HEK293T (cell line): ENCODE data around the gene ZMIZ1.

Source experiments
- ARNT ChIP-seq: fragments of 450-650 bp; IDR thresholded peaks from 2 replicates; pipeline ENCODE4 v1.6.1; 2017; ENCODE audit warnings: mild to moderate bottlenecking
- BHLHE40 ChIP-seq: fragments of 450-650 bp; IDR thresholded peaks from 2 replicates; pipeline ENCODE4 v1.6.1; 2016; ENCODE audit warnings: mild to moderate bottlenecking, moderate library complexity, borderline replicate concordance
- CTBP1 ChIP-seq: fragments of 450-650 bp; IDR thresholded peaks from 2 replicates; pipeline ENCODE4 v1.6.1; 2016; ENCODE audit warnings: borderline replicate concordance
- ELF4 ChIP-seq: fragments of 450-650 bp; IDR thresholded peaks from 2 replicates; pipeline ENCODE4 v1.6.1; 2017; ENCODE audit warnings: antibody characterized with exemption
- FOXM1 ChIP-seq: fragments of 450-650 bp; IDR thresholded peaks from 2 replicates; pipeline ENCODE4 v1.6.1; 2017; ENCODE audit warnings: mild to moderate bottlenecking, borderline replicate concordance
- HDGF ChIP-seq: fragments of 450-650 bp; IDR thresholded peaks from 2 replicates; pipeline ENCODE4 v1.6.1; 2017; ENCODE audit warnings: antibody characterized with exemption, borderline replicate concordance
- NFRKB ChIP-seq: fragments of 450-650 bp; IDR thresholded peaks from 2 replicates; pipeline ENCODE4 v1.6.1; 2016; ENCODE audit warnings: mild to moderate bottlenecking, moderate library complexity
- SP1 ChIP-seq: fragments of 450-650 bp; IDR thresholded peaks from 2 replicates; pipeline ENCODE4 v1.6.1; 2017
- SUZ12 ChIP-seq: fragments of 450-650 bp; IDR thresholded peaks from 2 replicates; pipeline ENCODE4 v1.6.1; 2016; ENCODE audit warnings: mild to moderate bottlenecking
- TARDBP ChIP-seq: fragments of 450-650 bp; IDR thresholded peaks from 2 replicates; pipeline ENCODE4 v1.6.1; 2016
- ZNF384 ChIP-seq: fragments of 450-650 bp; IDR thresholded peaks from 2 replicates; pipeline ENCODE4 v1.6.1; 2016
- TF ChIP-seq, protein P1 (sequence below): fragments of 450-650 bp; IDR thresholded peaks from 2 replicates; pipeline ENCODE4 v1.6.1; 2016

DNA sequence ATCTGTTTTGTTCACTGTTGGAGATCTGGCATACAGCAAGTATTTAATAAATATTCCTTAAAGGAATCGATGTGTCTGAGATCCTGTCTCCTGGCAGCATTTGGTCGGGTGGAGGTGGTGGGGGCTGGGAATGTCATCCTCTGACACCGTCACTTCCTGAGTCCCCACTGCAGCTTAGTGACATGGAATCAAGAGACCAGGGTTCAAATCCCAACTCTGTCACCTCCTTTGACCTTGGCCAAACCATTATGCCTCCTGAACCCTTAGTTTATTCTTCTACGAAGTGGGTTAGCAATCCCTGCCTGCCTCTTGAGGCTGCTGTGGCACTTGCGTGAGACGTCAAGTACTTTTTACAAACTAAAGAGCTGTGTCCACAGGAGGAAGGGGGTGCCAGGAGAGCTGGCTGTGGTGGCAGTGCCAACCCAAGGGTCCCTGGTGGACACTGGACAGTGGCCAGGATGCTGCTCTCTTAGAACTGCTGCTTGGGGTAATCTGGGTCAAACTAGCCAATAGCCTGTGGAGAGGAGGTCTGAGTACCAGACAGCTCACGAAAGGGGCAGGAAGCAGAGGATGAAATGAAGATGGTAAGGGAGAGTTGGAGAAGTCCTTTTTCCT, 8.0 kb upstream of the ZMIZ1 start:
- no peak for TF ChIP-seq ELF4
- TF ChIP-seq CTBP1 = no peak
- no peak for TF ChIP-seq SP1
- TF ChIP-seq ARNT = no peak
- no peak for TF ChIP-seq ZNF384
- no peak for TF ChIP-seq FOXM1
- TF ChIP-seq BHLHE40 = no peak
- TF ChIP-seq TARDBP = no peak
- TF ChIP-seq HDGF = no peak
- TF ChIP-seq SUZ12 = no peak
- TF ChIP-seq, protein P1, sequence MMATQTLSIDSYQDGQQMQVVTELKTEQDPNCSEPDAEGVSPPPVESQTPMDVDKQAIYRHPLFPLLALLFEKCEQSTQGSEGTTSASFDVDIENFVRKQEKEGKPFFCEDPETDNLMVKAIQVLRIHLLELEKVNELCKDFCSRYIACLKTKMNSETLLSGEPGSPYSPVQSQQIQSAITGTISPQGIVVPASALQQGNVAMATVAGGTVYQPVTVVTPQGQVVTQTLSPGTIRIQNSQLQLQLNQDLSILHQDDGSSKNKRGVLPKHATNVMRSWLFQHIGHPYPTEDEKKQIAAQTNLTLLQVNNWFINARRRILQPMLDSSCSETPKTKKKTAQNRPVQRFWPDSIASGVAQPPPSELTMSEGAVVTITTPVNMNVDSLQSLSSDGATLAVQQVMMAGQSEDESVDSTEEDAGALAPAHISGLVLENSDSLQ = no peak
- no peak for TF ChIP-seq NFRKB
